ENCODE data around the gene SHROOM4.

The SHROOM4 gene
- total RNA-seq, result 0 to 0.08 (median 0) reads per million in 4 donors

- no peak for DNase-seq
Measured at GRCh38 chrX:50813843-50814661, at the start of gene SHROOM4. TSS of gene SHROOM4 (minus strand) at chrX:50814194. CDS start at chrX:50814018, 176 bp downstream.

- no peak for DNase-seq
Measured at GRCh38 chrX:50863471-50863870, 49.5 kb upstream of the SHROOM4 start.

- DNase-seq, result no peak
Measured at GRCh38 chrX:50860518-50860917, 46.5 kb upstream of the SHROOM4 start.

- DNase-seq, result no peak
Measured at GRCh38 chrX:50858548-50858947, 44.6 kb upstream of the SHROOM4 start.

- DNase-seq, result no peak
Measured at GRCh38 chrX:50853399-50853798, 39.4 kb upstream of the SHROOM4 start.

GRCh38 chrX:50852524-50852923, 38.5 kb upstream of the SHROOM4 start:
- no peak for DNase-seq

- DNase-seq, result no peak
Measured at GRCh38 chrX:50842221-50842620, 28.2 kb upstream of the SHROOM4 start.

GRCh38 chrX:50839730-50840129, 25.7 kb upstream of the SHROOM4 start:
- no peak for DNase-seq

GRCh38 chrX:50838820-50839600, 25.0 kb upstream of the SHROOM4 start:
- DNase-seq, result no peak

GRCh38 chrX:50827996-50828395, 14.0 kb upstream of the SHROOM4 start:
- DNase-seq, result no peak

GRCh38 chrX:50825825-50826224, 11.8 kb upstream of the SHROOM4 start:
- DNase-seq, result no peak

GRCh38 chrX:50818986-50819385, 5.0 kb upstream of the SHROOM4 start:
- DNase-seq, result no peak

- DNase-seq, result no peak
Measured at GRCh38 chrX:50815120-50815519, 1.1 kb upstream of the SHROOM4 start.

- DNase-seq, result no peak
Measured at GRCh38 chrX:50814701-50815100, 707 bp upstream of the SHROOM4 start.

GRCh38 chrX:50812995-50813842, 775 bp downstream of the SHROOM4 start:
- no peak for DNase-seq

- DNase-seq, result no peak
Measured at GRCh38 chrX:50805276-50805675, 8.7 kb downstream of the SHROOM4 start.

GRCh38 chrX:50801135-50801534, 12.9 kb downstream of the SHROOM4 start:
- DNase-seq, result no peak

GRCh38 chrX:50799531-50799961, 14.4 kb downstream of the SHROOM4 start:
- DNase-seq, result no peak

GRCh38 chrX:50798783-50799182, 15.2 kb downstream of the SHROOM4 start:
- DNase-seq, result no peak

- no peak for DNase-seq
Measured at GRCh38 chrX:50787099-50787498, 26.9 kb downstream of the SHROOM4 start.

- DNase-seq, result no peak
Measured at GRCh38 chrX:50780144-50780543, 33.9 kb downstream of the SHROOM4 start.

- DNase-seq, result no peak
Measured at GRCh38 chrX:50779694-50780093, 34.3 kb downstream of the SHROOM4 start.

- DNase-seq, result no peak
Measured at GRCh38 chrX:50778272-50778671, 35.7 kb downstream of the SHROOM4 start.

Measured in T-helper 1 cell (primary cell).